ENCODE measurements around the gene DUS3L. TPM values are rescaled to one million over a fixed set of nuclear protein-coding genes. Genes with fewer than 3 reads are reported as not detected.

The DUS3L gene
- total RNA-seq, 2 donors from 2014 or later: 40.7 to 55.8 TPM

DNA sequence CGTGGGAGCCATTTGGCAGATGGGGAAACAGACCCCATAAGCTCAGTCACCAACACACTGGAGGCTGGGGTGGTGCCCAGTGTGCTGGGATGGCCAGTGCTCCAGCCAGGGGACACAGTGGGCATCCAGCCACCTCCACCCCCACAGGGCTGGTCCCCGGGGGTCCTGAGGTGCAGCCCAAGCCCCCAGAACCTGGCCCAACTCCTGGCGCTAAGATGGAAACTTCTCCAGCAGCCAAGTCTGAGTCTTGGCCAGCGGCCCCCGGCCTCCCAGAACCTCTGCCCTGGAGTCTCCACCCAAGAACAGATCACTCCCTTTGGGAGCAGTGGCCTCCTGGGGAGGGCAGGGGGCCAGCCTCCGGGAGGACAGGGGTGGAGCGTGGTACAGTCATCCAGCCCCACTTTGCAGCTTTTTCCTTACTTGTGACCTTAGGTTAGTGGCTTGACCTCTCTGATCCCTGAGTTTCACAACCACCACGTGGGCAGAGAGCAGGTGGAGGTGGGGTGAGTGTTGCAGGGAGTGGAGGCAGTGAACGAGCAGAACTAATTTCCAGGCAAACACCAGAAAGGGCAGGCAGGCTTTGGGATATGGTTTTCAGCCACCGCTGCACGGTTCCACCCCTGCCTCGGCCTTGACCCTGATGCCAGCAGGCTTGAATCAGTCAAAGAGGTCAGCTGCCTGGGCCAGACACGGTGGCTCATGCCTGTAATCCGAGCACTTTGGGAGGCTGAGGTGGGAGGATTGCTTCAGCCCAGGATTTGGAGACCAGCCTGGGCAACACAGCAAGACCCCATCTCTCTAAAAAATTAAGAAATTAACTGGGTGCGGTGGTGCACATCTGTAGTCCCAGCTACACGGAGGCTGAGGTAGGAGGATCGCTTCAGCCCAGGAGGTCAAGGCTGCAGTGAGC lies 9.7 kb upstream of the DUS3L start:
- Mint-ChIP-seq H3K36me3 (ENCODE audit: insufficient read depth in 2 of 2) (no peaks in the 10 kb centered on the region), H3K27ac (no peak overlapping the region), H3K4me1 (ENCODE audit: low read depth) (peaks cover 27% of the 10 kb centered on the region), H3K4me3 (no peak overlapping the region), H3K9me3 (no peaks in the 10 kb centered on the region), H3K27me3 (ENCODE audit: low read depth) (peaks cover 35% of the 10 kb centered on the region)
- ATAC-seq (replicated peaks in 1 of 2) (no peak), DNase-seq (no peak)

DNA sequence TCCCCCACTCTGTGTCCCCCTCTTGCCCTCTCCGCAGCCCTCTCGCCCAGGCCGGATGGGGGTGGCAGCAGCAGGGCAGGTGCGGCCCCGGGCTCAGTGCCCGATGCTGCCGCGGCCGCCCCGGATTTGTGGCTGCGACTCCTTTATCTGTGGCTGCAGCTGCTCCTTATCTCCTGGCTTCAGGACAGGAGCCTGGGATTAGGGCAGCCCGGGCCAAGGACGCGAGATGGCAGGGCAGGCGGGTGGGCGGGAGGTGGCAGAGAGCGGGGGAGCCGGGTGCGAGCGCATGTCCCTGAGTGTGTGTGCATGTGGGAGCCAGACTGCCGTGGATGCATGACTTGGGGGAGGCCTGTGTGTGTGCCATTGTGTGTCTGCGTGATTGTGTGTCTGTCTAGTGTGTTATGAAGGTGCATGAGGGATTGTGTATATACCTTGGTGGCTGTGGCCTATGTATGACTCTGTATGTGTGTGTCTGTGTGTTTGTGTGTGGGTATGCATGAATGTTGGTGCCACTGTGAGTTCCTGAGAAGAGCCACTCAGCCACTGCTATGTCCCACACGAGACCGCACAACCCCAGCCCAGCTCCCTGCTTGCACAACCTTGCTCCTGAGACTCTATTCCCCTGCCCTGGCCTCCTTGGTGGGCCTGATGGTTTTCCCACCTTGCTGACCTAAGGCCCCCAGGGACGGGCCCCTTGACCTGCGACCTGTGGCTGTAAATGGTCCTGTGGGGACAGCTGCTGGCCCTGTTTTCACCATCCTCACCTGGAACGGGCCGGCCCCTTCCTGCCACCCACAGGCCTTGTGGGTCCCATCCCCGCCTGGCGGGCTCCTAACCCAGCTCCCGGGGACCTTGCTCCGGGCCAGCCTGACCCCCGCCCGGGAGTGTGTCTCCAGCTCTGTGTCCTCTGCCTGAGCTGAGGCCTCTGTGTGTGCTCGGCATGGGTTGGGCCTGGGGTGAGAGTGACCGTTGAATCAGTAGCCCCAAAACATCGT lies 8.6 kb upstream of the DUS3L start:
- Mint-ChIP-seq H3K27me3 (ENCODE audit: low read depth) (peaks cover 35% of the 10 kb centered on the region), H3K36me3 (ENCODE audit: insufficient read depth in 2 of 2) (no peaks in the 10 kb centered on the region), H3K4me1 (ENCODE audit: low read depth) (peaks cover 26% of the 10 kb centered on the region), H3K9me3 (no peaks in the 10 kb centered on the region), H3K4me3 (no peak overlapping the region), H3K27ac (no peak overlapping the region)
- no peak for DNase-seq
- ATAC-seq (replicated peaks in 1 of 2): no peak

- H3K4me1 Mint-ChIP-seq (ENCODE audit: low read depth): peaks cover 19% of the 10 kb centered on the region
- H3K9me3 Mint-ChIP-seq: no peaks in the 10 kb centered on the region
- H3K27ac Mint-ChIP-seq: no peak overlapping the region
- peaks cover 30% of the 10 kb centered on the region for H3K27me3 Mint-ChIP-seq (ENCODE audit: low read depth)
- H3K36me3 Mint-ChIP-seq (ENCODE audit: insufficient read depth in 2 of 2): no peaks in the 10 kb centered on the region
- DNase-seq (no peak), ATAC-seq (replicated peaks in 1 of 2) (no peak)
- H3K4me3 Mint-ChIP-seq: no peak overlapping the region
These were observed 7.3 kb upstream of the DUS3L start for GRCh38 chr19:5798244-5798643.

DNA sequence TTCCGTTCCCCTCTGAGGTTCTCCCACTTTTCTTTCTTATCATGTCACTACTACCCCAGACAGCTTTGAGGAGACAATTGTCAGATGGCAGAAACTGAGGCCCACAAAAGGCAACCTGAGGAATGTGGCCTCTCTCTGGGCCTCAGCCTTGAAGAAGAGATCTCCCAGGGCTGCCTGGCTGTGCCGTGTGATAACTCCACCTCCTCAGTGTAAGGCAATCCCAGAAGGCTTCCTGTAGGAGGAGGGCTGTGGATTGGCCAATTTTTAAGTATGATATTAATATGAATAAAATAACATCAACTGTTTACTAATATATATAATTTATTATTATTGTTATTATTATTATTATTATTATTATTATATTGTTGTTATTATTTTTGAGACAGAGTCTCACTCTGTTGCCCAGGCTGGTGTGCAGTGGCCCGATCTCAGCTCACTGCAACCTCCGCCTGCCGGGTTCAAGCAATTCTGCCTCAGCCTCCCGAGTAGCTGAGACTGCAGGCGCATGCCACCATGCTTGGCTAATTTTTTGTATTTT lies 4.5 kb upstream of the DUS3L start:
- Mint-ChIP-seq H3K27ac (no peak overlapping the region), H3K27me3 (ENCODE audit: low read depth) (peaks cover 15% of the 10 kb centered on the region), H3K36me3 (ENCODE audit: insufficient read depth in 2 of 2) (peaks cover 0 to 3% of the 10 kb centered on the region in 2 donors), H3K4me3 (no peak overlapping the region), H3K4me1 (ENCODE audit: low read depth) (peaks cover 6% of the 10 kb centered on the region), H3K9me3 (no peaks in the 10 kb centered on the region)
- DNase-seq (no peak), ATAC-seq (replicated peaks in 1 of 2) (no peak)

GRCh38 chr19:5793188-5793587 lies 2.2 kb upstream of the DUS3L start:
- H3K36me3 Mint-ChIP-seq (ENCODE audit: insufficient read depth in 2 of 2): peaks cover 6 to 10% of the 10 kb centered on the region in 2 donors
- no peak overlapping the region for H3K4me3 Mint-ChIP-seq
- peaks cover 21% of the 10 kb centered on the region for H3K4me1 Mint-ChIP-seq (ENCODE audit: low read depth)
- ATAC-seq (replicated peaks in 1 of 2) (no peak), DNase-seq (no peak)
- no peak overlapping the region for H3K27ac Mint-ChIP-seq
- H3K27me3 Mint-ChIP-seq (ENCODE audit: low read depth): no peaks in the 10 kb centered on the region
- no peaks in the 10 kb centered on the region for H3K9me3 Mint-ChIP-seq

DNA sequence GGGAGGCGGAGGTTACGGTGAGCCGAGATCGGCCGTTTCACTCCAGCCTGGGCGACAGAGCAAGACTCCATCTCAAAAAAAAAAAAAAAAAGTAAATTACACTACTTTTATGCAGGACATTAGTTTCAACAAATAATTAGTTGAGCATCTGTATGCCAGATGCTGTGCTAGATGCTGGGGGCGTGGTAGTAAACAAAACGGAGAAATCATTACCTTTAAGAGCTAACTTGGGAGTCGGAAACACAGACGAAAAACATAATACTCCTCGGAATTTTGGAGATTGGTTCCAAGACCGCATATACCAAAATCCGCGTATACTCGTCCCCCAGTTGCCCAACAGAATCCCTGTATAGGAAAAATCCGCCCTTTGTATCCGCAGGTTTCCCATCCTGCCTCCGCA lies 1.3 kb upstream of the DUS3L start:
- H3K4me3 Mint-ChIP-seq: no peak overlapping the region
- DNase-seq: no peak
- no peak overlapping the region for H3K27ac Mint-ChIP-seq
- H3K27me3 Mint-ChIP-seq (ENCODE audit: low read depth): no peaks in the 10 kb centered on the region
- H3K4me1 Mint-ChIP-seq (ENCODE audit: low read depth): peaks cover 22% of the 10 kb centered on the region
- ATAC-seq (replicated peaks in 1 of 2): no peak
- peaks cover 6 to 12% of the 10 kb centered on the region in 2 donors for H3K36me3 Mint-ChIP-seq (ENCODE audit: insufficient read depth in 2 of 2)
- H3K9me3 Mint-ChIP-seq: no peaks in the 10 kb centered on the region

- peak overlapping the region; percentile 88 to 99 for H3K4me3 Mint-ChIP-seq
- peaks cover 22% of the 10 kb centered on the region for H3K4me1 Mint-ChIP-seq (ENCODE audit: low read depth)
- H3K9me3 Mint-ChIP-seq: no peaks in the 10 kb centered on the region
- peak overlapping the region; percentile 97 for H3K27ac Mint-ChIP-seq
- peaks cover 13 to 18% of the 10 kb centered on the region in 2 donors for H3K36me3 Mint-ChIP-seq (ENCODE audit: insufficient read depth in 2 of 2)
- no peak for ATAC-seq (replicated peaks in 1 of 2)
- DNase-seq: no peak
- H3K27me3 Mint-ChIP-seq (ENCODE audit: low read depth): no peaks in the 10 kb centered on the region
These were observed 941 bp downstream of the DUS3L start for GRCh38 chr19:5789886-5790558.

GRCh38 chr19:5789351-5789761 lies 1.6 kb downstream of the DUS3L start:
- no peak overlapping the region for H3K27ac Mint-ChIP-seq

GRCh38 chr19:5788422-5788821 lies 2.5 kb downstream of the DUS3L start:
- peak overlapping the region; percentile 32 to 45 for H3K4me3 Mint-ChIP-seq

More at GRCh38 chr19:5789351-5789761, 1.6 kb downstream of the DUS3L start:
- Mint-ChIP-seq H3K36me3 (ENCODE audit: insufficient read depth in 2 of 2) (peaks cover 13 to 18% of the 10 kb centered on the region in 2 donors), H3K27me3 (ENCODE audit: low read depth) (no peaks in the 10 kb centered on the region), H3K4me1 (ENCODE audit: low read depth) (peaks cover 22% of the 10 kb centered on the region), H3K4me3 (peak overlapping the region; percentile 88 to 99), H3K9me3 (no peaks in the 10 kb centered on the region)
- ATAC-seq (replicated peaks in 1 of 2) (no peak), DNase-seq (no peak)

DNA sequence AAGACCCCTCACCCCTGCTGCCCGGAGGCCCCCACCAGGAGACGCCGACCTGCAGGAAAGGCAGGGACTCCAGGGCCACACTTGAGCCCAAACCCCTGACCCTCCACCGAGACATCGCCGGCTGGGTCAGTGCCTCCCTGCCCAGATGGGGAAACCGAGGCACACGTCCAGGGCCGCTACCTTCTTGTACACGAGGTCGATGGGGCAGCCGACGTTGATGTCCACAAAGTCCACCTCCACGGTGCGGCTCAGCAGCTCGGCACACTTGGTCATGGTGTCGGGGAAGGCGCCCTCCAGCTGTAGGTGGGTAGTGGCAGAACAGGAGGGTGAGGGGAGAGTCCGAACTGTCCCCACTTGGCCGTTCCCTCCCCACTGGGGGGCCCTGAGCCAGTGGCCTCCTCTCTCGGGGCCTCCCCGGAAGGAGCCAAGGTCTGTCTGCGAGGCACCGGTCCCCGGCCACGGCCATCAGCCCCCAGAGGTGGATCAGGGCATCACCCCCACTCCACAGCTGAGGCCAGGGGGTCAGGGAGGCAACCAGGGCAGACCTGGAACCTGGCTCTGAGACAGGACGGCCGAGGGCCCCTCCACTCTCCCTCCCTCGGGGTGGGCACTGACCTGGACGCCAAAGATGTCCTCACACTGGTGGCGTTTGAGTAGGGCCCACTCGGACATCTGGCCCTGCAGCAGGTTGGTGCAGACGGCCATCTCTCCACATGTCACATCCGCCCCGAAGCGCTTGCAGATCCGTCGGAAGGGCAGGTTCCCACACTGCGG lies 3.4 kb downstream of the DUS3L start:
- Mint-ChIP-seq H3K4me1 (ENCODE audit: low read depth) (peaks cover 16% of the 10 kb centered on the region), H3K27me3 (ENCODE audit: low read depth) (no peaks in the 10 kb centered on the region), H3K4me3 (no peak overlapping the region), H3K9me3 (no peaks in the 10 kb centered on the region), H3K27ac (no peak overlapping the region), H3K36me3 (ENCODE audit: insufficient read depth in 2 of 2) (peaks cover 13 to 18% of the 10 kb centered on the region in 2 donors)
- no peak for DNase-seq
- no peak for ATAC-seq (replicated peaks in 1 of 2)

More at GRCh38 chr19:5788422-5788821, 2.5 kb downstream of the DUS3L start:
- Mint-ChIP-seq H3K9me3 (no peaks in the 10 kb centered on the region), H3K4me1 (ENCODE audit: low read depth) (peaks cover 16% of the 10 kb centered on the region), H3K27ac (no peak overlapping the region), H3K27me3 (ENCODE audit: low read depth) (no peaks in the 10 kb centered on the region), H3K36me3 (ENCODE audit: insufficient read depth in 2 of 2) (peaks cover 13 to 18% of the 10 kb centered on the region in 2 donors)
- ATAC-seq (replicated peaks in 1 of 2) (no peak), DNase-seq (no peak)

GRCh38 chr19:5786593-5787408 lies 4.2 kb downstream of the DUS3L start:
- Mint-ChIP-seq H3K27ac (no peak overlapping the region), H3K27me3 (ENCODE audit: low read depth) (no peaks in the 10 kb centered on the region), H3K4me3 (no peak overlapping the region), H3K36me3 (ENCODE audit: insufficient read depth in 2 of 2) (peaks cover 13 to 18% of the 10 kb centered on the region in 2 donors), H3K9me3 (no peaks in the 10 kb centered on the region), H3K4me1 (ENCODE audit: low read depth) (peaks cover 16% of the 10 kb centered on the region)
- DNase-seq (no peak), ATAC-seq (replicated peaks in 1 of 2) (no peak)

Measured in activated T-cell treated with anti-CD3 and anti-CD28 coated beads, Interleukin-2, amount 50 U/mL, for 72 hours (primary cell).